ENCODE results near the gene CTNNA1.

CTNNA1 gene

DNA sequence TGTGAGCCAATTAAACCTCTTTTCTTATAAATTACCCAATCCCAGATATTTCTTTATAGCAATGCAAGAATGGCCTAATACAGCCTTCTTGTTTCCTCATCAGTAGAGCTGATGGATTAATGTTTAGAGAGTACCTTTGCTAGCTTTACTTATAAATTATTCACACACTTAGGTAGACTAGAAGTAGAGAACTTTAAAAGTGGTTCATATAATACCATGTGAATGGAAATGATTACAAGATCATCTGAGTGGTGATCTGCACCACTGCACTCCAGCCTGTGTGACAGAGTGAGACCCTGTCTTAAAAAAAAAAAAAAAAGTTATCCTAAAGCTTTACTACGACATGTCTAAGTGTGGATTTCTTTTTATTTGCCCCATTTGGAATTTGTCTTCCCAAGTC is 145.1 kb downstream of the CTNNA1 start:
- no peak overlapping the region for H3K4me3 ChIP-seq
- no peak for DNase-seq (ENCODE audit: low spot score)
- TF ChIP-seq, protein P1, sequence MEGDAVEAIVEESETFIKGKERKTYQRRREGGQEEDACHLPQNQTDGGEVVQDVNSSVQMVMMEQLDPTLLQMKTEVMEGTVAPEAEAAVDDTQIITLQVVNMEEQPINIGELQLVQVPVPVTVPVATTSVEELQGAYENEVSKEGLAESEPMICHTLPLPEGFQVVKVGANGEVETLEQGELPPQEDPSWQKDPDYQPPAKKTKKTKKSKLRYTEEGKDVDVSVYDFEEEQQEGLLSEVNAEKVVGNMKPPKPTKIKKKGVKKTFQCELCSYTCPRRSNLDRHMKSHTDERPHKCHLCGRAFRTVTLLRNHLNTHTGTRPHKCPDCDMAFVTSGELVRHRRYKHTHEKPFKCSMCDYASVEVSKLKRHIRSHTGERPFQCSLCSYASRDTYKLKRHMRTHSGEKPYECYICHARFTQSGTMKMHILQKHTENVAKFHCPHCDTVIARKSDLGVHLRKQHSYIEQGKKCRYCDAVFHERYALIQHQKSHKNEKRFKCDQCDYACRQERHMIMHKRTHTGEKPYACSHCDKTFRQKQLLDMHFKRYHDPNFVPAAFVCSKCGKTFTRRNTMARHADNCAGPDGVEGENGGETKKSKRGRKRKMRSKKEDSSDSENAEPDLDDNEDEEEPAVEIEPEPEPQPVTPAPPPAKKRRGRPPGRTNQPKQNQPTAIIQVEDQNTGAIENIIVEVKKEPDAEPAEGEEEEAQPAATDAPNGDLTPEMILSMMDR (IDR thresholded peaks at IDR 0.05) = no peak
- H3K27ac ChIP-seq = no peak overlapping the region

DNA sequence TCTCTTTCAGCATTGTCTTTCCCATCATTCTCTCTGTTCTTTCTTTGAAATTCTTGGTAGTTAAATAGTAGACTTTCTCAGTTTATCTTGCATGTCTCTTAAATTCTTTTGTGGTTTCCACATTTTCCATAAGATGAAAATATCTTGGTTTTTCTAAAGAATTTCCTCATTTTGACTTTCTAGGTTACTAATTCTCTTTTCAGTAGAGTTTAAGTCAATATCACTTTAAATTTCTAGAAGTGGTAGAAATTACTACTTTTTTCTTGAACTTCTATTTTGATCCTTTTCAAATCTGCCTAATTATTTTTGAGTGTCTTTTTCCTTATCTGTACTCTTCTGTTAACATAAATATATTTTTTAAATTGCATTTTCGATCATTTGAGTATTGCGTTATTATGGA is 145.5 kb downstream of the CTNNA1 start:
- H3K27ac ChIP-seq = no peak overlapping the region
- no peak for DNase-seq (ENCODE audit: low spot score)
- TF ChIP-seq, protein P1 (IDR thresholded peaks at IDR 0.05) = no peak
- H3K4me3 ChIP-seq = no peak overlapping the region

DNA sequence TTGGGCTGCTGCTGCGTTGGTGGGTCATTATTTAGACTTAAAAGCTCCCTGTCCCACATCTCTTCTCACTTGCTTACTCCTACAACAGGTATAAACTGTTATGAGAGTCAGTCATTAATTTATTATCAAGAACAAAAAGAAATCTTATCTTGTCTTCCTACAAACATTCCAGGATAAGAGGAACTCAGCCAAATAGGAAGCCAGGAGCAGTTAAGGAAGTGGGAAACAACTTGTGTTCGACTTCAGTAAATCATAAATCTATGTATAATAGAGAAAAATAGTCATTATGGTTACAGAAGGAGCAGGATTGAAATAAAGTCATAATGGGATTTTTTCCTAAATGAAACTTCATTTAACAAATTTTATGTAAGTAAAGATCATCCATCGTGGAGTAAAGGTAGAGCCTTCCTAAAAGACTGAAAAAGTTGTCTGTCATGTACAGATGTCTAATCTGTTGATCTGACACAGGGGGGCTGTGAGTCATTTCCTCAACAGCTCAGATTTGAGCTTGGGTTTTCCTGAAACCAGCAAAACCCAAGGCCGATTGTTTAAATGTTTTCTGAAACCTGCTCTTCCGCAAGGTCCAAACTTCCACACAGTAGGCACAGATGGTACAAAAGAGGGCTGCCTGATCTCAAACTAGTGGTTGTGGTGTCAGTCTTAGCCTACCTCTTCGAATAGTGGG is 147.2 kb downstream of the CTNNA1 start:
- TF ChIP-seq, protein P1 (IDR thresholded peaks at IDR 0.05) = no peak
- no peak overlapping the region for H3K4me3 ChIP-seq
- no peak overlapping the region for H3K27ac ChIP-seq
- DNase-seq (ENCODE audit: low spot score) = no peak

DNA sequence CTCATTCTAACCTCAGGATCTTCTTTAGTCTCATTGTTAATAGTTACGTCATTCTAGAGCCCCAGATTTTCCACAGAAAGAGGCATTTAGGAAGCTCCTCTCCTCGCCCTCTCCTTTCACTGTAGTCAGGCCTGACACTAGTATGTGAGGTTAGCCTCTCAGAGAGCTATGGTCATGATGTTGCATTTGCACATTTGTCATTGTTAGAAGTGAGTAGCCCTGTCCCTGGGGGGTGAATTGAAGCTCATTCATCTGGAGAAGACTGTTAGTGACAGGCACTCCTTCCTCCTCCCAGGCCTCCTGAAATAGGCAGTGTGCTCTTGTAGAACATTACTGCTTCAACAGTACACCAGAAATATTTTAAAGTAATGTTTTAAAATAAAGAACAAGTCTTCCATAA is 148.5 kb downstream of the CTNNA1 start:
- no peak for DNase-seq (ENCODE audit: low spot score)
- H3K27ac ChIP-seq = no peak overlapping the region
- TF ChIP-seq, protein P1 (IDR thresholded peaks at IDR 0.05) = no peak
- H3K4me3 ChIP-seq = no peak overlapping the region

DNA sequence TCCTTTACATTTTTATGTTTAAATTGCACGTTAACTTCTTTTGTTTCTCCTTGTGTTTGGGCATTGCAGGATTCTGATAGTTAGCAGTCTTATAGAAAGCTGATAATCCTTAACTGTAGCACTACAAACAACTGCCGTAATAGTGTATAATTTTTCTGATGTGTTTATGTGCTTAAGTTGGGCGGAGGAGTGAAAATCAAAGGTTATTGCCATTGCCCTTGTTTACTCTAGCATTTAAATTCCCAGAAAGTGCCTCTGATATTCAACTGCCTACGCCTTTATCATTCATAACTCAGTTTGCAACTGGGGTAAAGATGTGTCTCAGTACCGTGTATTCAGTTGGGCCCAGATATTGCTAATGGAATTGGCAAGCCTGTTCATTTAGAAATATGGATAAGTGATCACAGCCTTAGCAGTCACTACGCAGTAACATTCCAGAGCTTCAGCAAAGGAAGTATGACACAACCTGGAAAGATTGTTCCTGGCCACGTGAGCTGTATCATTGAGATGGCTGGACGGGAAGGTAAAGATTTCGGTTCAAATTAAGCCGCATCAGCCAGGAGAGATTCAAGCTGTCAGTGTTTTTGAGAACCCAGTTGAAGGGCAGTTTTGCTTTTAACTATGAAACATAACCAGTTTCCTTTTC is 150.0 kb downstream of the CTNNA1 start:
- TF ChIP-seq, protein P1 (IDR thresholded peaks at IDR 0.05) = no peak
- Histone ChIP-seq H3K27ac (no peak overlapping the region), H3K4me3 (no peak overlapping the region)
- no peak for DNase-seq (ENCODE audit: low spot score)

DNA sequence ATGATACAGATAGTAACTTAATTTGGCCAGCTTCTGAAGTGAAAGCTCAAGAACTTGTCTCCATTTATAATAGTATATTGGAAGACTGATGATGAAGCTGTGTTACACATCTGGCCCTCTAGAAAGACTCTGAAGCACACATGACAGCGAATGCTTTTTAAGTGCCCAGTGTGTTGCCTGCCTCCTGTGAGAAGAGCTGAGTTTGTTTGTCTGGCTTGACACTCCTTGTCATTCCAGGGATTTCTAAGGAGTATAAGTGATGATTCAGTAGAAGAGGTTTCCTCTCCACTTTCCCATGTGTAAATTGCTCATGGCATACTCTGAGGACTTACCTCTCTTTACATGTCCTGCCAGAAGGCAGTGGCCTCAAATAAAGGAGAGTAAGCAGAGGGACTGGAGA is 152.3 kb downstream of the CTNNA1 start:
- TF ChIP-seq, protein P1 (IDR thresholded peaks at IDR 0.05) = no peak
- no peak overlapping the region for H3K4me3 ChIP-seq
- no peak for DNase-seq (ENCODE audit: low spot score)
- no peak overlapping the region for H3K27ac ChIP-seq

DNA sequence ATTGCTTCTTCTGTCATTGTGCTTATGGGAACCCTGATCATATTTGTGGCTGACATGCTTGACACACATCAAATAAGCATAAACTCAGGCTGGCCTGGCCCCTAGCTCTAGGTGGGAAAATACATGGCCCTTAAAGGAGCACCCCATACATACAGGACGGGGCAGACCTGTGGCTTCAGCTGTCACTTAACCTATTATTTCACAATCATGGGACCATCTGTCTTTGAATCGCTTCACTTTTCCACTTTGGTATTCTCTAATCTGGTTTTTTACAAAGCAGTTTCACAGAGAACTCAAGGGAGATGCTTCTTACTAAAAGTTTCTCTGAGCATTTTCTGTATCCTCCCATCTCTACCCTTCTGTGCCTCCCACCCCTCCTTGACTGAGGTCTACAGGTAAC is 156.5 kb downstream of the CTNNA1 start:
- H3K4me3 ChIP-seq = no peak overlapping the region
- H3K27ac ChIP-seq = no peak overlapping the region
- TF ChIP-seq, protein P1 (IDR thresholded peaks at IDR 0.05) = no peak
- no peak for DNase-seq (ENCODE audit: low spot score)
